Heart left ventricle (tissue), 13 donors: ENCODE measurements around the gene STARD9.

Source experiments
- CTCF ChIP-seq, 12 donors: fragments of 200-600 bp; sonication (generic) in 4 of 12; IDR thresholded peaks; one replicate each; pipeline versions ENCODE4 v1.5.0 to v1.8.0; 2018 to 2022; ENCODE audit warnings: antibody characterized with exemption in 12 of 12, mild to moderate bottlenecking in 5 of 12
- POLR2A ChIP-seq, 2 donors: fragments of 450-650 bp; IDR thresholded peaks; one replicate each; pipeline ENCODE4 v1.6.1; 2017; ENCODE audit warnings: antibody characterized with exemption in 2 of 2, mild to moderate bottlenecking in 2 of 2, moderate library complexity in 2 of 2
- donor health status: ischemic (EF 13 %, LVEDD 7.1; RV severe dilation, severe dysfunction).
- donor health status: DM: no; HTN: yes; CAD: no.
- donor health status: DM: no; HTN: no; CAD: no.
- donor health status: ischemic (EF 25% LVEDD 6.9; RV normal size, moderate dysfunction).
- donor health status: ischemic (EF 25% LVEDD 5.7; RV mildly dilated, moderate dysfunction).
- donor health status: ischemic (EF 35%, LVEDD 5.7; RV mildly dilated, moderate dysfunction).
- donor health status: nonischemic (EF 11% LVEDD 7.7; RV severe dilation, severe dysfunction).
- donor health status: DM: yes; HTN: yes; CAD: no.
- donor health status: PGD.
- donor health status: ischemic (EF 29% LVEDD 5.4; RV normal size, mild dysfunction).
- donor health status: nonischemic (EF 23%, LVEDD 6.1; RV moderate dilation, normal function).

DNA sequence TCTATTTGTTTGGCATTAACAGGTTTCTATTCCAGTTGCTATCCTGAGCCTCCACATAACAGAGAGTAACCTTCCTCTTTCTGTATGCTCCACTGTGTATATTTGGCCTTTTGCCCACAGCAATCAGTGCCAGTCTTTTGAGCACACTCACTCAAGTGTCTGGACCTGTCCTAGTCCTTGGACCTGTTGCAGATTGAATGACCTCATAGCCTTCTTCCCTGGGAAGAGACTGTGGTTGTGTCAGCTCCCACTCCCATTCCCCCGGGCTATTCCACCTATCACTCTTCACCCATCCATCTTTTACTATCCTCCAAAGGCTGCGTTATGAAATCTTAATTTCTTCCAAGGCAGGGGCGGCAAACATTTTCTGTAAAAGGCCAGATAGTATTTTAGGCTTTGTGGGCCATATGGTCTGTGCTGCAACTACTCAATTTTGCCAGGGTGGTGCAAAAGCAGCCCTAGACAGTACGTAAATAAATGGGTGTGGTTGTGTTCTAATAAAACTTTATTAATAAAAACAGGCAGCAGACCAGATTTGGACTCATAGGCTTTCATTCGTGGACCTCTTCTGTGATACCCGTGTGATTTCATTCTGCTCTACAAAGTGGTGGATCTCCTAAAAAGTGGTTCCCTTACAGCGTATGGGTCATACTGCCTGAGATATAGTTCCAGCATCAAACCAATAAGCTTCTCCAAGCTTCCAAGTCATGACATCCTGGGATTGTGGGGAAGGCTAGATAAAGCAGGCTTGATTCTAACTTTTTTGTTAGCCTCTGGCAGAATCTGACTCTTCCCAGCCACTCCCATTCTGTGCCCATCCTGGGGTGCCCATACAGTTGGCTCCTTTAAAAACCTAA lies 104.1 kb downstream of the STARD9 start:
- TF ChIP-seq CTCF (IDR thresholded peaks at IDR 0.05) (no peak), POLR2A (IDR thresholded peaks at IDR 0.05) (no peak)
